Colonic mucosa (tissue), 2 donors: ENCODE measurements around the gene AP3M1. TPM values are rescaled to one million over a fixed set of nuclear protein-coding genes. Genes with fewer than 3 reads are reported as not detected.

ENCODE experiments used
- total RNA-seq, 2 donors: library from RNA; stranded (reverse); fragmentation: NEBNext Ultra II Directional in 1 of 2; extraction: Animal tissue kit (Norgen Biotek cat#: 25700) in 1 of 2; gene quantifications; one replicate each; pipeline ENCODE4 v1.2.1, GENCODE V29; 2021
- donor health status: DM: no; HTN: no; CAD: no.
- donor health status: DM: no; HTN: no; CAD: no.

AP3M1 gene
- total RNA-seq, 2 donors from 2014 or later: 30.5 to 31.7 TPM

Other genes with a start within 250 kb of the AP3M1 start
- 10 to 100 TPM in 1 of 2 donors, 1 to 10 TPM in 1; 4.0 to 11.4 TPM for gene PLAU, start 239.7 kb downstream of the AP3M1 start, total RNA-seq
- 100 to 1,000 TPM in 1 of 2 donors, 10 to 100 TPM in 1; 99.9 to 179 TPM for gene VCL, start 152.7 kb downstream of the AP3M1 start, total RNA-seq
- gene ADK, start 393 bp upstream of the AP3M1 start, total RNA-seq: 10 to 100 TPM; 20.2 to 27.6 TPM